Endothelial cell of umbilical vein (primary cell): ENCODE results near the gene COL9A3. TPM values are rescaled to one million over a fixed set of nuclear protein-coding genes. Genes with fewer than 3 reads are reported as not detected.

Experiments
- BruUV-seq: library from RNA; stranded (reverse); fragments of 400-500 nt; replicated peaks from 2 replicates; lab custom pipeline; 2021; lab: Mats Ljungman, UMichigan
- CTCF ChIA-PET: fragments of 300-600, 350-600 bp; sonication (Branson Sonifier 250); formaldehyde crosslinking; loops from one replicate; lab custom pipeline; 2021; ENCODE audit warnings: antibody characterized with exemption, inconsistent platforms; lab: Charles Lee
- POLR2A ChIA-PET: fragments of 300-600, 350-600 bp; sonication (Branson Sonifier 250); formaldehyde crosslinking; loops from one replicate; lab custom pipeline; 2021; ENCODE audit warnings: antibody characterized with exemption, inconsistent platforms; lab: Charles Lee
- DNase-seq: peaks from one replicate; pipeline ENCODE4 v3.0.0-alpha.2; 2011; ENCODE audit warnings: low read depth, low spot score
- FAIRE-seq: peaks from 2 replicates; lab custom pipeline; 2011; peaks lifted over from hg19 to GRCh38; lab: Jason Lieb, UNC
- H2AFZ ChIP-seq: 2 replicates; pipeline ENCODE4 v1.6.0; 2012; ENCODE audit warnings: low read depth, low read length, control low read depth, inconsistent platforms
- H3K27ac ChIP-seq: 2 replicates; pipeline ENCODE4 v1.5.1; 2011; ENCODE audit warnings: low read depth, mild to moderate bottlenecking, control low read depth, low read length, moderate library complexity; ENCODE audit not compliant: insufficient read depth
- H3K27me3 ChIP-seq, 2 experiments: 2 replicates each; pipeline versions ENCODE4 v1.6.0 to v1.6.1; 2011; ENCODE audit warnings: low read length in 2 of 2, mixed read lengths in 1 of 2; ENCODE audit not compliant: control insufficient read depth in 2 of 2, insufficient read depth in 2 of 2
- H3K36me3 ChIP-seq, 2 experiments: 2 replicates in 1 of 2; 3 replicates in 1 of 2; pipeline ENCODE4 v1.5.1; 2011; ENCODE audit warnings: low read length in 2 of 2, mild to moderate bottlenecking in 1 of 2, moderate library complexity in 1 of 2; ENCODE audit not compliant: control insufficient read depth in 2 of 2, insufficient read depth in 2 of 2; ENCODE audit errors: extremely low read depth in 1 of 2
- H3K4me1 ChIP-seq: 3 replicates; pipeline ENCODE4 v1.5.1; 2011; ENCODE audit warnings: mild to moderate bottlenecking, low read length; ENCODE audit not compliant: control insufficient read depth, insufficient read depth; ENCODE audit errors: extremely low read depth
- H3K4me2 ChIP-seq: 2 replicates; pipeline ENCODE4 v1.6.1; 2011; ENCODE audit warnings: low read length, control low read depth, mixed read lengths; ENCODE audit not compliant: insufficient read depth
- H3K4me3 ChIP-seq, 3 experiments: fragments of 200-600 bp in 1 of 3; sonication (generic), shearing (Covaris generic) in 1 of 3; replicated peaks in 1 of 3; 2 replicates each; pipeline ENCODE4 v1.5.1; 2011 to 2016; ENCODE audit warnings: control low read depth in 3 of 3, low read length in 3 of 3, mild to moderate bottlenecking in 2 of 3, inconsistent platforms in 1 of 3, low read depth in 1 of 3, moderate library complexity in 1 of 3; ENCODE audit not compliant: insufficient read depth in 1 of 3
- H3K79me2 ChIP-seq: 2 replicates; pipeline ENCODE4 v1.6.0; 2012; ENCODE audit warnings: low read length, inconsistent platforms; ENCODE audit not compliant: control insufficient read depth, insufficient read depth
- H3K9ac ChIP-seq: replicated peaks from 2 replicates; pipeline ENCODE3; 2011; ENCODE audit warnings: low read length, control low read depth; ENCODE audit not compliant: insufficient read depth; ENCODE audit errors: extremely low read depth
- H3K9me1 ChIP-seq: replicated peaks from 3 replicates; pipeline ENCODE4 v1.6.0; 2011; ENCODE audit warnings: mild to moderate bottlenecking, low read length; ENCODE audit not compliant: control insufficient read depth, insufficient read depth; ENCODE audit errors: extremely low read depth
- H3K9me3 ChIP-seq: replicated peaks from 2 replicates; pipeline ENCODE4 v1.5.1; 2012; ENCODE audit warnings: low read length, inconsistent platforms; ENCODE audit not compliant: control insufficient read depth, insufficient read depth
- H4K20me1 ChIP-seq: replicated peaks from 2 replicates; pipeline ENCODE3; 2011; ENCODE audit warnings: mild to moderate bottlenecking, low read length; ENCODE audit not compliant: control insufficient read depth, insufficient read depth; ENCODE audit errors: extremely low read depth
- CTCF ChIP-seq, 2 donors: IDR thresholded peaks; 1 replicate in 1 of 2; 2 replicates in 1 of 2; pipeline ENCODE4 v1.5.1; 2011; ENCODE audit warnings: low read length in 2 of 2, mild to moderate bottlenecking in 2 of 2, moderate library complexity in 2 of 2, control low read depth in 1 of 2, inconsistent platforms in 1 of 2, low read depth in 1 of 2; ENCODE audit not compliant: insufficient read depth in 1 of 2; ENCODE audit errors: extremely low read depth in 1 of 2
- EZH2 ChIP-seq: IDR thresholded peaks from 2 replicates; pipeline ENCODE4 v1.6.1; 2012; ENCODE audit warnings: borderline replicate concordance, low read depth, mild to moderate bottlenecking, moderate library complexity, low read length, inconsistent platforms; ENCODE audit not compliant: severe bottlenecking
- FOS ChIP-seq: IDR thresholded peaks from 2 replicates; pipeline ENCODE4 v1.6.1; 2011; ENCODE audit warnings: mild to moderate bottlenecking, low read length, moderate library complexity, borderline replicate concordance; ENCODE audit not compliant: insufficient read depth
- GATA2 ChIP-seq: IDR thresholded peaks from 2 replicates; pipeline ENCODE4 v1.7.0; 2011; ENCODE audit warnings: low read depth, mild to moderate bottlenecking, moderate library complexity, mixed read lengths, low read length; ENCODE audit not compliant: insufficient read length, insufficient read depth
- JUN ChIP-seq: IDR thresholded peaks from 2 replicates; pipeline ENCODE4 v1.6.1; 2011; ENCODE audit warnings: borderline replicate concordance, low read depth; ENCODE audit not compliant: insufficient read length, insufficient read depth
- MAX ChIP-seq: IDR thresholded peaks from 2 replicates; pipeline ENCODE4 v1.6.1; 2011; ENCODE audit not compliant: insufficient read depth, insufficient read length
- MYC ChIP-seq: IDR thresholded peaks from one replicate; pipeline ENCODE4 v1.6.1; 2011; ENCODE audit warnings: mild to moderate bottlenecking, low read depth, low read length
- POLR2A ChIP-seq: IDR thresholded peaks from 2 replicates; pipeline ENCODE4 v1.6.1; 2012; ENCODE audit warnings: low read depth, mild to moderate bottlenecking, control low read depth, low read length
- POLR2AphosphoS5 ChIP-seq: IDR thresholded peaks from 2 replicates; pipeline ENCODE4 v1.6.1; 2012; ENCODE audit warnings: low read depth, mild to moderate bottlenecking, control low read depth, low read length, moderate library complexity; ENCODE audit not compliant: insufficient read depth
- dilution Hi-C: fragments of 300-500 bp; cut with MboI; formaldehyde crosslinking; loops from one replicate; pipeline ENCODE4 v1.15.0; 2019; ENCODE audit warnings: low sequenced_read_pairs; ENCODE audit not compliant: extremely low pct_ligation_motif_present
- intact Hi-C: fragments of 100-400 bp; cut with micrococcal nuclease; formaldehyde crosslinking; loops from one replicate; pipeline ENCODE4 v1.10.0; 2022
- polyA plus RNA-seq, 4 experiments: library from polyadenylated mRNA; depleted of rRNA in 3 of 4; stranded (reverse) in 3 of 4; unstranded in 1 of 4; fragments of >200 nt; gene quantifications; 2 replicates each; pipeline versions ENCODE4 v1.2.1 to v1.2.3, GENCODE V29; 2011 to 2012; ENCODE audit warnings: missing spikeins in 1 of 4
- total RNA-seq: library from RNA; stranded (reverse); gene quantifications from 2 replicates; pipeline ENCODE4 v1.2.3, GENCODE V29; 2021

COL9A3 gene
- total and polyA plus RNA-seq, 2 donors (not counting 3 experiments of a cell fraction or from before 2014, with no cell fraction given) = 0.46 to 0.60 TPM

- H3K36me3 ChIP-seq = peaks cover 8 to 39% of the 10 kb centered on the region in 2 experiments
- H3K27ac ChIP-seq = no peak overlapping the region
- no peaks in the 10 kb centered on the region for H4K20me1 ChIP-seq
- H3K4me1 ChIP-seq = no peaks in the 10 kb centered on the region
- DNase-seq (no peak), FAIRE-seq (no peak)
- no peak overlapping the region for H3K4me2 ChIP-seq
- no peaks in the 10 kb centered on the region for H3K9me3 ChIP-seq
- H3K9me1 ChIP-seq = no peaks in the 10 kb centered on the region
- H3K79me2 ChIP-seq = no peaks in the 10 kb centered on the region
- CTCF ChIA-PET = interaction anchor here (4.7 kb wide), 1 partner anchor 9 kb away, joined by 30 read pairs; no protein-coding TSS in a partner anchor
- no peak overlapping the region for H2AFZ ChIP-seq
- intact Hi-C loops (no loop called here), dilution Hi-C loops (no loop called here)
- TF ChIP-seq JUN (no peak), POLR2AphosphoS5 (no peak), EZH2 (no peak), GATA2 (no peak), MYC (no peak), MAX (no peak), CTCF (IDR thresholded peaks at IDR 0.05; ENCODE audit: extremely low read depth in 1 of 2, insufficient read depth in 1 of 2, low read depth in 1 of 2, low read length in 2 of 2) (no peak), FOS (no peak), POLR2A (no peak)
- no peak overlapping the region for H3K9ac ChIP-seq
- H3K4me3 ChIP-seq = no peak overlapping the region
- H3K27me3 ChIP-seq = no peaks in the 10 kb centered on the region
- POLR2A ChIA-PET = no interaction called here
- BruUV-seq = no TSS peak
Measured at GRCh38 chr20:62884556-62884955, 67.7 kb downstream of the COL9A3 start.
